HEK293 (cell line): ENCODE data around the gene ERG.

ENCODE experiments used
- GLIS1 ChIP-seq: fragments of 450-650 bp; formaldehyde crosslinking; IDR thresholded peaks from 2 replicates; pipeline ENCODE4 v1.5.1; 2016; ENCODE audit warnings: missing biosample characterization, missing genetic modification characterization
- KLF1 ChIP-seq: fragments of 450-650 bp; formaldehyde crosslinking; IDR thresholded peaks from 2 replicates; pipeline ENCODE4 v1.5.1; 2016; ENCODE audit warnings: missing biosample characterization, missing genetic modification characterization
- KLF16 ChIP-seq: fragments of 450-650 bp; formaldehyde crosslinking; IDR thresholded peaks from 2 replicates; pipeline ENCODE4 v1.5.1; 2017; ENCODE audit warnings: missing biosample characterization, missing genetic modification characterization
- OSR2 ChIP-seq: fragments of 450-650 bp; formaldehyde crosslinking; IDR thresholded peaks from 2 replicates; pipeline ENCODE4 v1.5.1; 2016; ENCODE audit warnings: missing biosample characterization, missing genetic modification characterization
- SALL2 ChIP-seq: fragments of 450-650 bp; formaldehyde crosslinking; IDR thresholded peaks from 2 replicates; pipeline ENCODE4 v1.5.0; 2017; ENCODE audit warnings: missing biosample characterization, mild to moderate bottlenecking, missing genetic modification characterization, borderline replicate concordance
- SETDB1 ChIP-seq: IDR thresholded peaks from one replicate; pipeline ENCODE4 v1.6.1; 2017; ENCODE audit warnings: mild to moderate bottlenecking, low read length, moderate library complexity, mixed read lengths; ENCODE audit not compliant: insufficient read length
- TCF7L2 ChIP-seq: IDR thresholded peaks from 2 replicates; pipeline ENCODE4 v1.6.1; 2011; ENCODE audit warnings: low read depth, mild to moderate bottlenecking, inconsistent platforms, low read length, moderate library complexity, borderline replicate concordance
- YY1 ChIP-seq: fragments of 450-650 bp; formaldehyde crosslinking; IDR thresholded peaks from 2 replicates; pipeline ENCODE4 v1.5.1; 2018; ENCODE audit warnings: missing biosample characterization, missing genetic modification characterization
- ZBTB1 ChIP-seq: fragments of 450-650 bp; formaldehyde crosslinking; IDR thresholded peaks from 2 replicates; pipeline ENCODE4 v1.5.1; 2016; ENCODE audit warnings: missing biosample characterization, missing genetic modification characterization
- ZBTB20 ChIP-seq: fragments of 450-650 bp; formaldehyde crosslinking; IDR thresholded peaks from 2 replicates; pipeline ENCODE4 v1.5.1; 2016; ENCODE audit warnings: missing biosample characterization, missing genetic modification characterization
- ZFP69B ChIP-seq: fragments of 450-650 bp; formaldehyde crosslinking; IDR thresholded peaks from 2 replicates; pipeline ENCODE4 v1.5.1; 2016; ENCODE audit warnings: missing biosample characterization, missing genetic modification characterization
- ZNF112 ChIP-seq: fragments of 450-650 bp; formaldehyde crosslinking; IDR thresholded peaks from 2 replicates; pipeline ENCODE4 v1.5.0; 2017; ENCODE audit warnings: missing biosample characterization, missing genetic modification characterization
- ZNF140 ChIP-seq: fragments of 450-650 bp; formaldehyde crosslinking; IDR thresholded peaks from 2 replicates; pipeline ENCODE4 v1.5.1; 2016; ENCODE audit warnings: missing biosample characterization, missing genetic modification characterization
- ZNF146 ChIP-seq: fragments of 450-650 bp; formaldehyde crosslinking; IDR thresholded peaks from 2 replicates; pipeline ENCODE4 v1.5.1; 2016; ENCODE audit warnings: missing biosample characterization, missing genetic modification characterization
- ZNF2 ChIP-seq: fragments of 450-650 bp; formaldehyde crosslinking; IDR thresholded peaks from 2 replicates; pipeline ENCODE4 v1.5.1; 2016; ENCODE audit warnings: missing biosample characterization, missing genetic modification characterization
- ZNF202 ChIP-seq: fragments of 450-650 bp; formaldehyde crosslinking; IDR thresholded peaks from 2 replicates; pipeline ENCODE4 v1.5.1; 2016; ENCODE audit warnings: missing biosample characterization, missing genetic modification characterization, borderline replicate concordance
- ZNF248 ChIP-seq: fragments of 450-650 bp; formaldehyde crosslinking; IDR thresholded peaks from 2 replicates; pipeline ENCODE4 v1.5.1; 2017; ENCODE audit warnings: missing biosample characterization, missing genetic modification characterization
- ZNF274 ChIP-seq, 2 experiments: fragments of 200-500 bp in 1 of 2; fragments of 450-650 bp in 1 of 2; sonication (Bioruptor generic) in 1 of 2; formaldehyde crosslinking in 1 of 2; IDR thresholded peaks; 2 replicates each; pipeline versions ENCODE4 v1.5.1 to v1.6.1; 2014 to 2016; ENCODE audit warnings: borderline replicate concordance in 1 of 2, inconsistent platforms in 1 of 2, low read length in 1 of 2, missing biosample characterization in 1 of 2, missing genetic modification characterization in 1 of 2
- ZNF311 ChIP-seq: fragments of 450-650 bp; formaldehyde crosslinking; IDR thresholded peaks from 2 replicates; pipeline ENCODE4 v1.5.1; 2017; ENCODE audit warnings: missing biosample characterization, missing genetic modification characterization, borderline replicate concordance
- ZNF341 ChIP-seq: fragments of 450-650 bp; formaldehyde crosslinking; IDR thresholded peaks from 2 replicates; pipeline ENCODE4; 2016; ENCODE audit warnings: low read depth, missing biosample characterization, missing genetic modification characterization
- ZNF404 ChIP-seq: fragments of 450-650 bp; formaldehyde crosslinking; IDR thresholded peaks from 2 replicates; pipeline ENCODE4 v1.5.1; 2017; ENCODE audit warnings: missing biosample characterization, missing genetic modification characterization
- ZNF530 ChIP-seq: fragments of 450-650 bp; formaldehyde crosslinking; IDR thresholded peaks from 2 replicates; pipeline ENCODE4 v1.5.1; 2016; ENCODE audit warnings: low read depth, missing biosample characterization, missing genetic modification characterization
- ZNF555 ChIP-seq: fragments of 450-650 bp; formaldehyde crosslinking; conservative IDR thresholded peaks from 2 replicates; pipeline ENCODE4 v1.5.1; 2017; ENCODE audit warnings: missing biosample characterization, mild to moderate bottlenecking, missing genetic modification characterization, inconsistent platforms
- ZNF600 ChIP-seq: fragments of 450-650 bp; formaldehyde crosslinking; IDR thresholded peaks from 2 replicates; pipeline ENCODE4 v1.5.1; 2016; ENCODE audit warnings: missing biosample characterization, missing genetic modification characterization
- ZNF660 ChIP-seq: fragments of 450-650 bp; IDR thresholded peaks from 2 replicates; pipeline ENCODE4 v1.5.1; 2018; ENCODE audit warnings: missing biosample characterization, mild to moderate bottlenecking, missing genetic modification characterization
- ZNF776 ChIP-seq: fragments of 450-650 bp; formaldehyde crosslinking; IDR thresholded peaks from 2 replicates; pipeline ENCODE4 v1.5.0; 2017; ENCODE audit warnings: missing biosample characterization, missing genetic modification characterization, borderline replicate concordance
- TF ChIP-seq, protein P1 (sequence below): fragments of 450-650 bp; formaldehyde crosslinking; IDR thresholded peaks from 2 replicates; pipeline ENCODE4 v1.5.1; 2016; ENCODE audit warnings: missing biosample characterization, missing genetic modification characterization
- TF ChIP-seq, protein P2 (sequence below): fragments of 450-650 bp; formaldehyde crosslinking; IDR thresholded peaks from 2 replicates; pipeline ENCODE4 v1.5.1; 2016; ENCODE audit warnings: missing biosample characterization, missing genetic modification characterization
- TF ChIP-seq, protein P3 (sequence below): fragments of 450-650 bp; formaldehyde crosslinking; IDR thresholded peaks from 2 replicates; pipeline ENCODE4 v1.5.1; 2016; ENCODE audit warnings: missing biosample characterization, missing genetic modification characterization
- TF ChIP-seq, protein P4 (sequence below): fragments of 450-650 bp; formaldehyde crosslinking; IDR thresholded peaks from 2 replicates; pipeline ENCODE4 v1.5.1; 2016; ENCODE audit warnings: missing biosample characterization, missing genetic modification characterization, low read depth
- TF ChIP-seq, protein P5 (sequence below): fragments of 450-650 bp; formaldehyde crosslinking; IDR thresholded peaks from 2 replicates; pipeline ENCODE4 v1.5.1; 2016; ENCODE audit warnings: missing biosample characterization, missing genetic modification characterization

The ERG gene

DNA sequence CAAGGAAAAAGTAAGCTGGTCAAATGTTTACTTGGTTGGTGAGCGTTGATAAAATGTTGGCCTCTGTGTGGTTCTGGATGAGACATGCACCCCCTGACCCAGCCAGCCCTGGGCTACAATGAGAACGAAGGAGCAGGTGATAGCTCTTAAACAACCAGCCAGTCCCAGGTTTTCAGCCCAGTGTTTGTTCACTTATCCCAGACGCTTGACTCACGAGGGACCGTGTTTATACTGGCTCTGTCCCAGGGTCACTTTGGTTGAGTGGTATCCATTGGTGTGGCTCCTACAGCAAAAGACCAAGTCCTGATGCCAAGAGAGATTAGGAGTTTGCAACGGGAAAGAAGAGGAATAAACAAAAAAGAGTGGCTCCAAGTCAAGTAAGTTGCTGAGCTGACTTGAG, 154.6 kb downstream of the ERG start (continued):
- TF ChIP-seq, protein P1, sequence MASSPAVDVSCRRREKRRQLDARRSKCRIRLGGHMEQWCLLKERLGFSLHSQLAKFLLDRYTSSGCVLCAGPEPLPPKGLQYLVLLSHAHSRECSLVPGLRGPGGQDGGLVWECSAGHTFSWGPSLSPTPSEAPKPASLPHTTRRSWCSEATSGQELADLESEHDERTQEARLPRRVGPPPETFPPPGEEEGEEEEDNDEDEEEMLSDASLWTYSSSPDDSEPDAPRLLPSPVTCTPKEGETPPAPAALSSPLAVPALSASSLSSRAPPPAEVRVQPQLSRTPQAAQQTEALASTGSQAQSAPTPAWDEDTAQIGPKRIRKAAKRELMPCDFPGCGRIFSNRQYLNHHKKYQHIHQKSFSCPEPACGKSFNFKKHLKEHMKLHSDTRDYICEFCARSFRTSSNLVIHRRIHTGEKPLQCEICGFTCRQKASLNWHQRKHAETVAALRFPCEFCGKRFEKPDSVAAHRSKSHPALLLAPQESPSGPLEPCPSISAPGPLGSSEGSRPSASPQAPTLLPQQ (tag by site-specific recombination), result peak; percentile 77
- TF ChIP-seq ZBTB1 (tag by site-specific recombination) (no peak), ZNF530 (no peak), ZNF404 (tag by site-specific recombination) (no peak), ZNF146 (tag by site-specific recombination) (no peak), ZNF311 (tag by site-specific recombination) (no peak), OSR2 (peak; percentile 44; the same call in 1 of the 2 replicates), ZNF248 (tag by site-specific recombination) (no peak), SALL2 (tag by site-specific recombination) (no peak), ZNF600 (0 out of 2 replicates have a peak, but pooled peaks have one; percentile 47), GLIS1 (tag by site-specific recombination) (peak; percentile 20; the same call in 1 of the 2 replicates), TCF7L2 (no peak), ZNF274 (IDR thresholded peaks at IDR 0.05; ENCODE audit: low read length) (no peak), ZNF274 (tag by site-specific recombination; IDR thresholded peaks at IDR 0.05; ENCODE audit: borderline replicate concordance) (no peak), ZNF140 (tag by site-specific recombination) (no peak), SETDB1 (no peak), ZNF2 (no peak), ZNF341 (tag by site-specific recombination) (no peak), KLF1 (tag by site-specific recombination) (no peak), KLF16 (tag by site-specific recombination) (no peak), ZFP69B (no peak), ZNF776 (tag by site-specific recombination) (no peak), ZNF555 (tag by site-specific recombination) (no peak), ZNF202 (no peak), ZNF112 (no peak), ZBTB20 (tag by site-specific recombination) (no peak), ZNF660 (tag by site-specific recombination) (no peak), YY1 (tag by site-specific recombination) (no peak)
- TF ChIP-seq, protein P2, sequence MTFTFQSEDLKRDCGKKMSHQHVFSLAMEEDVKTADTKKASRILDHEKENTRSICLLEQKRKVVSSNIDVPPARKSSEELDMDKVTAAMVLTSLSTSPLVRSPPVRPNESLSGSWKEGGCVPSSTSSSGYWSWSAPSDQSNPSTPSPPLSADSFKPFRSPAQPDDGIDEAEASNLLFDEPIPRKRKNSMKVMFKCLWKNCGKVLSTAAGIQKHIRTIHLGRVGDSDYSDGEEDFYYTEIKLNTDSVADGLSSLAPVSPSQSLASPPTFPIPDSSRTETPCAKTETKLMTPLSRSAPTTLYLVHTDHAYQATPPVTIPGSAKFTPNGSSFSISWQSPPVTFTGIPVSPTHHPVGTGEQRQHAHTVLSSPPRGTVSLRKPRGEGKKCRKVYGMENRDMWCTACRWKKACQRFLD (tag by site-specific recombination), result no peak
- TF ChIP-seq, protein P3, sequence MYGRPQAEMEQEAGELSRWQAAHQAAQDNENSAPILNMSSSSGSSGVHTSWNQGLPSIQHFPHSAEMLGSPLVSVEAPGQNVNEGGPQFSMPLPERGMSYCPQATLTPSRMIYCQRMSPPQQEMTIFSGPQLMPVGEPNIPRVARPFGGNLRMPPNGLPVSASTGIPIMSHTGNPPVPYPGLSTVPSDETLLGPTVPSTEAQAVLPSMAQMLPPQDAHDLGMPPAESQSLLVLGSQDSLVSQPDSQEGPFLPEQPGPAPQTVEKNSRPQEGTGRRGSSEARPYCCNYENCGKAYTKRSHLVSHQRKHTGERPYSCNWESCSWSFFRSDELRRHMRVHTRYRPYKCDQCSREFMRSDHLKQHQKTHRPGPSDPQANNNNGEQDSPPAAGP (tag by site-specific recombination), result no peak
- TF ChIP-seq, protein P4, sequence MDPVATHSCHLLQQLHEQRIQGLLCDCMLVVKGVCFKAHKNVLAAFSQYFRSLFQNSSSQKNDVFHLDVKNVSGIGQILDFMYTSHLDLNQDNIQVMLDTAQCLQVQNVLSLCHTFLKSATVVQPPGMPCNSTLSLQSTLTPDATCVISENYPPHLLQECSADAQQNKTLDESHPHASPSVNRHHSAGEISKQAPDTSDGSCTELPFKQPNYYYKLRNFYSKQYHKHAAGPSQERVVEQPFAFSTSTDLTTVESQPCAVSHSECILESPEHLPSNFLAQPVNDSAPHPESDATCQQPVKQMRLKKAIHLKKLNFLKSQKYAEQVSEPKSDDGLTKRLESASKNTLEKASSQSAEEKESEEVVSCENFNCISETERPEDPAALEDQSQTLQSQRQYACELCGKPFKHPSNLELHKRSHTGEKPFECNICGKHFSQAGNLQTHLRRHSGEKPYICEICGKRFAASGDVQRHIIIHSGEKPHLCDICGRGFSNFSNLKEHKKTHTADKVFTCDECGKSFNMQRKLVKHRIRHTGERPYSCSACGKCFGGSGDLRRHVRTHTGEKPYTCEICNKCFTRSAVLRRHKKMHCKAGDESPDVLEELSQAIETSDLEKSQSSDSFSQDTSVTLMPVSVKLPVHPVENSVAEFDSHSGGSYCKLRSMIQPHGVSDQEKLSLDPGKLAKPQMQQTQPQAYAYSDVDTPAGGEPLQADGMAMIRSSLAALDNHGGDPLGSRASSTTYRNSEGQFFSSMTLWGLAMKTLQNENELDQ (tag by site-specific recombination), result no peak
- TF ChIP-seq, protein P5, sequence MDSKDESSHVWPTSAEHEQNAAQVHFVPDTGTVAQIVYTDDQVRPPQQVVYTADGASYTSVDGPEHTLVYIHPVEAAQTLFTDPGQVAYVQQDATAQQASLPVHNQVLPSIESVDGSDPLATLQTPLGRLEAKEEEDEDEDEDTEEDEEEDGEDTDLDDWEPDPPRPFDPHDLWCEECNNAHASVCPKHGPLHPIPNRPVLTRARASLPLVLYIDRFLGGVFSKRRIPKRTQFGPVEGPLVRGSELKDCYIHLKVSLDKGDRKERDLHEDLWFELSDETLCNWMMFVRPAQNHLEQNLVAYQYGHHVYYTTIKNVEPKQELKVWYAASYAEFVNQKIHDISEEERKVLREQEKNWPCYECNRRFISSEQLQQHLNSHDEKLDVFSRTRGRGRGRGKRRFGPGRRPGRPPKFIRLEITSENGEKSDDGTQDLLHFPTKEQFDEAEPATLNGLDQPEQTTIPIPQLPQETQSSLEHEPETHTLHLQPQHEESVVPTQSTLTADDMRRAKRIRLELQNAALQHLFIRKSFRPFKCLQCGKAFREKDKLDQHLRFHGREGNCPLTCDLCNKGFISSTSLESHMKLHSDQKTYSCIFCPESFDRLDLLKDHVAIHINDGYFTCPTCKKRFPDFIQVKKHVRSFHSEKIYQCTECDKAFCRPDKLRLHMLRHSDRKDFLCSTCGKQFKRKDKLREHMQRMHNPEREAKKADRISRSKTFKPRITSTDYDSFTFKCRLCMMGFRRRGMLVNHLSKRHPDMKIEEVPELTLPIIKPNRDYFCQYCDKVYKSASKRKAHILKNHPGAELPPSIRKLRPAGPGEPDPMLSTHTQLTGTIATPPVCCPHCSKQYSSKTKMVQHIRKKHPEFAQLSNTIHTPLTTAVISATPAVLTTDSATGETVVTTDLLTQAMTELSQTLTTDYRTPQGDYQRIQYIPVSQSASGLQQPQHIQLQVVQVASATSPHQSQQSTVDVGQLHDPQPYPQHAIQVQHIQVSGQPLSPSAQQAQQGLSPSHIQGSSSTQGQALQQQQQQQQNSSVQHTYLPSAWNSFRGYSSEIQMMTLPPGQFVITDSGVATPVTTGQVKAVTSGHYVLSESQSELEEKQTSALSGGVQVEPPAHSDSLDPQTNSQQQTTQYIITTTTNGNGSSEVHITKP (tag by site-specific recombination), result peak; percentile 37
